Naive thymus-derived CD4-positive, alpha-beta T cell (primary cell): Measurements from ENCODE around the gene FHAD1. TPM values are rescaled to one million over a fixed set of nuclear protein-coding genes. Genes with fewer than 3 reads are reported as not detected.

Experiments
- ATAC-seq: fragments of 150-1000 bp; cut with Tn5 transposase; 2 replicates; pipeline ENCODE4 v1.10.0; 2021; ENCODE audit warnings: mild to moderate bottlenecking, moderate library complexity
- CTCF ChIA-PET: fragments of 350-600 bp; sonication (Branson Sonifier 250); formaldehyde crosslinking; loops from one replicate; lab custom pipeline; 2021; ENCODE audit warnings: antibody characterized with exemption; lab: Charles Lee
- POLR2A ChIA-PET: fragments of 350-600 bp; sonication (Branson Sonifier 250); formaldehyde crosslinking; loops from one replicate; lab custom pipeline; 2021; ENCODE audit warnings: antibody characterized with exemption, inconsistent platforms; lab: Charles Lee
- DNase-seq, 9 donors: peaks; one replicate each; pipeline versions ENCODE4 v3.0.0 to v3.0.0-alpha.2; 2020 to 2022; ENCODE audit warnings: mixed read lengths in 1 of 9
- H3K27ac ChIP-seq: one replicate; pipeline ENCODE4 v1.7.0; 2013; ENCODE audit warnings: mild to moderate bottlenecking, low read depth, low read length, moderate library complexity
- H3K27me3 ChIP-seq, 2 donors: one replicate each; pipeline ENCODE4 v1.7.0; 2013; ENCODE audit warnings: low read length in 2 of 2, mild to moderate bottlenecking in 2 of 2, moderate library complexity in 2 of 2; ENCODE audit not compliant: control insufficient read depth in 2 of 2, insufficient read depth in 2 of 2
- H3K36me3 ChIP-seq, 3 experiments: 1 replicate in 2 of 3; 2 replicates in 1 of 3; pipeline ENCODE4 v1.7.0; 2013; ENCODE audit warnings: low read length in 3 of 3, mild to moderate bottlenecking in 3 of 3, moderate library complexity in 1 of 3; ENCODE audit not compliant: insufficient read depth in 3 of 3, control insufficient read depth in 2 of 3
- H3K4me1 ChIP-seq, 2 donors: one replicate each; pipeline ENCODE4 v1.7.0; 2013; ENCODE audit warnings: low read length in 2 of 2, mild to moderate bottlenecking in 2 of 2, moderate library complexity in 1 of 2; ENCODE audit not compliant: control insufficient read depth in 2 of 2, insufficient read depth in 2 of 2
- H3K4me3 ChIP-seq: 2 replicates; pipeline ENCODE4 v1.7.0; 2013; ENCODE audit warnings: mild to moderate bottlenecking, low read length
- H3K9me3 ChIP-seq, 3 experiments: 1 replicate in 2 of 3; 2 replicates in 1 of 3; pipeline ENCODE4 v1.7.0; 2013; ENCODE audit warnings: low read length in 3 of 3; ENCODE audit not compliant: control insufficient read depth in 2 of 3
- H3K27ac Mint-ChIP-seq, 9 donors: one replicate each; pipeline ENCODE4 v1.8.0; 2020 to 2022; ENCODE audit warnings: mixed read lengths in 9 of 9, mild to moderate bottlenecking in 8 of 9, moderate library complexity in 5 of 9, inconsistent platforms in 2 of 9
- H3K27me3 Mint-ChIP-seq, 5 donors: one replicate each; pipeline ENCODE4 v1.8.0; 2021 to 2022; ENCODE audit warnings: mixed read lengths in 5 of 5, mild to moderate bottlenecking in 1 of 5
- H3K36me3 Mint-ChIP-seq, 5 donors: one replicate each; pipeline ENCODE4 v1.8.0; 2020 to 2022; ENCODE audit warnings: mixed read lengths in 5 of 5, mild to moderate bottlenecking in 3 of 5, inconsistent platforms in 1 of 5
- H3K4me1 Mint-ChIP-seq, 7 donors: one replicate each; pipeline ENCODE4 v1.8.0; 2020 to 2022; ENCODE audit warnings: mixed read lengths in 7 of 7, mild to moderate bottlenecking in 3 of 7, inconsistent platforms in 1 of 7
- H3K4me3 Mint-ChIP-seq, 10 donors: one replicate each; pipeline ENCODE4 v1.8.0; 2020 to 2022; ENCODE audit warnings: mild to moderate bottlenecking in 10 of 10, mixed read lengths in 10 of 10, moderate library complexity in 6 of 10, inconsistent platforms in 2 of 10
- H3K9me3 Mint-ChIP-seq, 11 donors: one replicate each; pipeline ENCODE4 v1.8.0; 2020 to 2022; ENCODE audit warnings: mixed read lengths in 11 of 11, mild to moderate bottlenecking in 4 of 11, inconsistent platforms in 1 of 11, moderate library complexity in 1 of 11
- intact Hi-C, 2 donors: fragments of 100-400 bp; cut with micrococcal nuclease; formaldehyde crosslinking; loops; one replicate each; pipeline ENCODE4 v1.15.1; 2023
- polyA plus RNA-seq, 2 donors: library from polyadenylated mRNA; unstranded; fragments of 300-500 nt; fragmentation: Illumina TruSeq; gene quantifications; one replicate each; pipeline ENCODE4 v1.2.3, GENCODE V29; 2021
- total RNA-seq, 6 experiments: library from RNA in 5 of 6; stranded (reverse) in 5 of 6; gene quantifications; 1 replicate in 5 of 6; 2 replicates in 1 of 6; pipeline ENCODE4 v1.2.3 and lab custom pipeline; 2021 to 2026

The FHAD1 gene
- total and polyA plus RNA-seq, 7 experiments from 2014 or later = 0.19 to 1.1 TPM; not detected in 5

- Mint-ChIP-seq H3K4me3 (no peak overlapping the region), H3K27me3 (peaks cover 0 to 32% (median 9%) of the 10 kb centered on the region in 5 donors), H3K9me3 (no peaks in the 10 kb centered on the region), H3K36me3 (no peaks in the 10 kb centered on the region), H3K4me1 (peaks cover 0 to 7% (median 4%) of the 10 kb centered on the region in 7 donors), H3K27ac (no peak overlapping the region)
- Histone ChIP-seq H3K4me3 (no peak overlapping the region), H3K27me3 (no peaks in the 10 kb centered on the region), H3K4me1 (no peaks in the 10 kb centered on the region), H3K9me3 (no peaks in the 10 kb centered on the region), H3K36me3 (no peaks in the 10 kb centered on the region), H3K27ac (no peak overlapping the region)
- POLR2A ChIA-PET = no interaction called here
- ATAC-seq (no peak), DNase-seq (no peak)
- CTCF ChIA-PET = no interaction called here
- intact Hi-C loops = no loop called here
These were observed 144.3 kb downstream of the FHAD1 start for GRCh38 chr1:15391366-15391765.

- no peaks in the 10 kb centered on the region for H3K4me1 Mint-ChIP-seq
- no peaks in the 10 kb centered on the region for H3K4me1 ChIP-seq
These were observed 146.6 kb downstream of the FHAD1 start for GRCh38 chr1:15393475-15394257.

GRCh38 chr1:15394258-15394690 is 147.3 kb downstream of the FHAD1 start:
- no peak overlapping the region for H3K27ac ChIP-seq
- no peak overlapping the region for H3K27ac Mint-ChIP-seq
- CTCF ChIA-PET = no interaction called here
- POLR2A ChIA-PET = no interaction called here
- no peaks in the 10 kb centered on the region for H3K4me1 ChIP-seq
- H3K36me3 Mint-ChIP-seq = peaks cover 0 to 5% (median 4%) of the 10 kb centered on the region in 5 donors
- peaks cover 0 to 6% (median under 1%) of the 10 kb centered on the region in 11 donors for H3K9me3 Mint-ChIP-seq
- H3K4me1 Mint-ChIP-seq = no peaks in the 10 kb centered on the region
- no peaks in the 10 kb centered on the region for H3K27me3 ChIP-seq
- ATAC-seq (no peak), DNase-seq (no peak)
- no peaks in the 10 kb centered on the region for H3K9me3 ChIP-seq
- no peaks in the 10 kb centered on the region for H3K36me3 ChIP-seq
- intact Hi-C loops = no loop called here
- peaks cover 0 to 9% (median 0%) of the 10 kb centered on the region in 5 donors for H3K27me3 Mint-ChIP-seq
- H3K4me3 Mint-ChIP-seq = no peak overlapping the region
- H3K4me3 ChIP-seq = no peak overlapping the region

More at GRCh38 chr1:15393475-15394257, 146.6 kb downstream of the FHAD1 start:
- Histone ChIP-seq H3K9me3 (no peaks in the 10 kb centered on the region), H3K27me3 (no peaks in the 10 kb centered on the region), H3K27ac (no peak overlapping the region), H3K4me3 (no peak overlapping the region), H3K36me3 (no peaks in the 10 kb centered on the region)
- H3K36me3 Mint-ChIP-seq = peaks cover 0 to 5% (median 4%) of the 10 kb centered on the region in 5 donors
- no peak overlapping the region for H3K4me3 Mint-ChIP-seq
- intact Hi-C loops = no loop called here
- peaks cover 0 to 5% (median 0%) of the 10 kb centered on the region in 11 donors for H3K9me3 Mint-ChIP-seq
- ChIA-PET POLR2A (no interaction called here), CTCF (no interaction called here)
- ATAC-seq = no peak
- no peak for DNase-seq
- H3K27ac Mint-ChIP-seq = no peak overlapping the region
- H3K27me3 Mint-ChIP-seq = peaks cover 0 to 11% (median 0%) of the 10 kb centered on the region in 5 donors

GRCh38 chr1:15397236-15397635 is 150.2 kb downstream of the FHAD1 start:
- Histone ChIP-seq H3K27ac (no peak overlapping the region), H3K4me3 (no peak overlapping the region), H3K9me3 (no peaks in the 10 kb centered on the region), H3K36me3 (no peaks in the 10 kb centered on the region), H3K4me1 (no peaks in the 10 kb centered on the region), H3K27me3 (no peaks in the 10 kb centered on the region)
- no peak for ATAC-seq
- Mint-ChIP-seq H3K27ac (no peak overlapping the region), H3K27me3 (peaks cover 0 to 5% (median 0%) of the 10 kb centered on the region in 5 donors), H3K4me1 (peaks cover 0 to 13% (median 0%) of the 10 kb centered on the region in 7 donors), H3K36me3 (peaks cover 0 to 5% (median 4%) of the 10 kb centered on the region in 5 donors), H3K4me3 (no peak overlapping the region), H3K9me3 (peaks cover 0 to 15% (median 4%) of the 10 kb centered on the region in 11 donors)
- DNase-seq = no peak
- CTCF ChIA-PET = no interaction called here
- intact Hi-C loops = no loop called here
- POLR2A ChIA-PET = no interaction called here

- Histone ChIP-seq H3K9me3 (no peaks in the 10 kb centered on the region), H3K4me3 (no peak overlapping the region), H3K4me1 (peaks cover 0 to under 1% of the 10 kb centered on the region in 2 donors), H3K27ac (no peak overlapping the region), H3K27me3 (no peaks in the 10 kb centered on the region), H3K36me3 (no peaks in the 10 kb centered on the region)
- ChIA-PET POLR2A (no interaction called here), CTCF (no interaction called here)
- H3K9me3 Mint-ChIP-seq = peaks cover 0 to 15% (median 4%) of the 10 kb centered on the region in 11 donors
- no peak overlapping the region for H3K27ac Mint-ChIP-seq
- peaks cover 0 to 7% (median 0%) of the 10 kb centered on the region in 5 donors for H3K27me3 Mint-ChIP-seq
- H3K4me3 Mint-ChIP-seq = no peak overlapping the region
- DNase-seq (no peak), ATAC-seq (no peak)
- H3K4me1 Mint-ChIP-seq = peaks cover 0 to 13% (median 0%) of the 10 kb centered on the region in 7 donors
- intact Hi-C loops = no loop called here
- H3K36me3 Mint-ChIP-seq = peaks cover 0 to 5% (median 4%) of the 10 kb centered on the region in 5 donors
These were observed 152.7 kb downstream of the FHAD1 start for GRCh38 chr1:15399710-15400109.

GRCh38 chr1:15400627-15401026 is 153.6 kb downstream of the FHAD1 start:
- DNase-seq = no peak

More at GRCh38 chr1:15400627-15401026, 153.6 kb downstream of the FHAD1 start:
- Histone ChIP-seq H3K27me3 (no peaks in the 10 kb centered on the region), H3K4me3 (no peak overlapping the region), H3K9me3 (no peaks in the 10 kb centered on the region), H3K4me1 (peaks cover 0 to 9% of the 10 kb centered on the region in 2 donors), H3K27ac (no peak overlapping the region), H3K36me3 (no peaks in the 10 kb centered on the region)
- POLR2A ChIA-PET = interaction anchor here (0.9 kb wide), 1 partner anchor 10 kb away, joined by 3 read pairs; no protein-coding TSS in a partner anchor
- Mint-ChIP-seq H3K4me1 (peaks cover 0 to 16% (median 0%) of the 10 kb centered on the region in 7 donors), H3K27ac (no peak overlapping the region), H3K27me3 (peaks cover 0 to 11% (median 0%) of the 10 kb centered on the region in 5 donors), H3K4me3 (no peak overlapping the region), H3K9me3 (peaks cover 0 to 15% (median 4%) of the 10 kb centered on the region in 11 donors), H3K36me3 (peaks cover 0 to 5% (median 4%) of the 10 kb centered on the region in 5 donors)
- no peak for ATAC-seq
- CTCF ChIA-PET = no interaction called here
- intact Hi-C loops = no loop called here
